ENCODE data around the gene DEPDC5. TPM values are rescaled to one million over a fixed set of nuclear protein-coding genes. Genes with fewer than 3 reads are reported as not detected.

Gene DEPDC5
- total RNA-seq, 1 donor from 2014 or later = 13.6 TPM

- H3K4me3 ChIP-seq (ENCODE audit: low read depth, low read length) = no peak overlapping the region
- H3K36me3 ChIP-seq (ENCODE audit: control insufficient read depth, insufficient read depth, low read length) = no peaks in the 10 kb centered on the region
- TF ChIP-seq CTCF (IDR thresholded peaks at IDR 0.05; ENCODE audit: insufficient read depth, low read length, poor library complexity, severe bottlenecking) = no peak
- DNase-seq (ENCODE audit: low read depth) = no peak
- peaks cover 7% of the 10 kb centered on the region for H3K27me3 ChIP-seq (ENCODE audit: control insufficient read depth, insufficient read depth, low read length)
Measured at GRCh38 chr22:31932863-31933262, 179.0 kb downstream of the DEPDC5 start.

- H3K36me3 ChIP-seq (ENCODE audit: control insufficient read depth, insufficient read depth, low read length) = no peaks in the 10 kb centered on the region
- no peak for TF ChIP-seq CTCF (IDR thresholded peaks at IDR 0.05; ENCODE audit: insufficient read depth, low read length, poor library complexity, severe bottlenecking)
- no peak overlapping the region for H3K4me3 ChIP-seq (ENCODE audit: low read depth, low read length)
- peaks cover 9% of the 10 kb centered on the region for H3K27me3 ChIP-seq (ENCODE audit: control insufficient read depth, insufficient read depth, low read length)
- DNase-seq (ENCODE audit: low read depth) = no peak
Measured at GRCh38 chr22:31933406-31933805, 179.6 kb downstream of the DEPDC5 start.

GRCh38 chr22:31933816-31934482 lies 180.1 kb downstream of the DEPDC5 start:
- Histone ChIP-seq H3K36me3 (ENCODE audit: control insufficient read depth, insufficient read depth, low read length) (no peaks in the 10 kb centered on the region), H3K4me3 (ENCODE audit: low read depth, low read length) (no peak overlapping the region), H3K27me3 (ENCODE audit: control insufficient read depth, insufficient read depth, low read length) (peaks cover 10% of the 10 kb centered on the region)
- no peak for TF ChIP-seq CTCF (IDR thresholded peaks at IDR 0.05; ENCODE audit: insufficient read depth, low read length, poor library complexity, severe bottlenecking)
- DNase-seq (ENCODE audit: low read depth) = no peak

GRCh38 chr22:31935961-31936635 lies 182.3 kb downstream of the DEPDC5 start:
- TF ChIP-seq CTCF (IDR thresholded peaks at IDR 0.05; ENCODE audit: insufficient read depth, low read length, poor library complexity, severe bottlenecking) = no peak
- no peak for DNase-seq (ENCODE audit: low read depth)
- no peak overlapping the region for H3K4me3 ChIP-seq (ENCODE audit: low read depth, low read length)
- H3K36me3 ChIP-seq (ENCODE audit: control insufficient read depth, insufficient read depth, low read length) = no peaks in the 10 kb centered on the region
- peaks cover 8% of the 10 kb centered on the region for H3K27me3 ChIP-seq (ENCODE audit: control insufficient read depth, insufficient read depth, low read length)

- no peak for DNase-seq (ENCODE audit: low read depth)
- Histone ChIP-seq H3K36me3 (ENCODE audit: control insufficient read depth, insufficient read depth, low read length) (no peaks in the 10 kb centered on the region), H3K4me3 (ENCODE audit: low read depth, low read length) (no peak overlapping the region), H3K27me3 (ENCODE audit: control insufficient read depth, insufficient read depth, low read length) (peaks cover 8% of the 10 kb centered on the region)
- TF ChIP-seq CTCF (IDR thresholded peaks at IDR 0.05; ENCODE audit: insufficient read depth, low read length, poor library complexity, severe bottlenecking) = no peak
Measured at GRCh38 chr22:31937341-31937740, 183.5 kb downstream of the DEPDC5 start.

Data from kidney epithelial cell (primary cell).